Osteocyte (in vitro differentiated cells): Measurements from ENCODE around the gene KCNN3. TPM values are rescaled to one million over a fixed set of nuclear protein-coding genes. Genes with fewer than 3 reads are reported as not detected.

Experiments
- DNase-seq: peaks from one replicate; pipeline ENCODE4 v3.0.0; 2021; ENCODE audit warnings: mixed read lengths; ENCODE audit not compliant: unreplicated experiment; ENCODE audit errors: extremely low spot score
- H3K27ac Mint-ChIP-seq: one replicate; pipeline ENCODE4 v1.8.0; 2021; ENCODE audit warnings: mild to moderate bottlenecking, mixed read lengths; ENCODE audit not compliant: unreplicated experiment
- H3K27me3 Mint-ChIP-seq: one replicate; pipeline ENCODE4 v1.8.0; 2021; ENCODE audit warnings: mixed read lengths; ENCODE audit not compliant: unreplicated experiment
- H3K36me3 Mint-ChIP-seq: one replicate; pipeline ENCODE4 v1.8.0; 2021; ENCODE audit warnings: mixed read lengths; ENCODE audit not compliant: unreplicated experiment
- H3K4me1 Mint-ChIP-seq: one replicate; pipeline ENCODE4 v1.8.0; 2021; ENCODE audit warnings: mixed read lengths; ENCODE audit not compliant: unreplicated experiment
- H3K4me3 Mint-ChIP-seq: one replicate; pipeline ENCODE4 v1.8.0; 2021; ENCODE audit warnings: mild to moderate bottlenecking, moderate library complexity, mixed read lengths; ENCODE audit not compliant: unreplicated experiment
- H3K9me3 Mint-ChIP-seq: one replicate; pipeline ENCODE4 v1.8.0; 2021; ENCODE audit warnings: mixed read lengths; ENCODE audit not compliant: unreplicated experiment
- total RNA-seq: library from RNA; stranded (reverse); gene quantifications from 2 replicates; pipeline ENCODE4 v1.2.1, GENCODE V29; 2021
- TF ChIP-seq, protein P1 (sequence below): fragments of 200-600 bp; sonication (generic); IDR thresholded peaks from 2 replicates; pipeline ENCODE4 v1.5.0; 2021; ENCODE audit warnings: antibody characterized with exemption, mild to moderate bottlenecking, moderate library complexity

KCNN3 gene
- total RNA-seq, 1 donor from 2014 or later: 0.16 TPM

DNA sequence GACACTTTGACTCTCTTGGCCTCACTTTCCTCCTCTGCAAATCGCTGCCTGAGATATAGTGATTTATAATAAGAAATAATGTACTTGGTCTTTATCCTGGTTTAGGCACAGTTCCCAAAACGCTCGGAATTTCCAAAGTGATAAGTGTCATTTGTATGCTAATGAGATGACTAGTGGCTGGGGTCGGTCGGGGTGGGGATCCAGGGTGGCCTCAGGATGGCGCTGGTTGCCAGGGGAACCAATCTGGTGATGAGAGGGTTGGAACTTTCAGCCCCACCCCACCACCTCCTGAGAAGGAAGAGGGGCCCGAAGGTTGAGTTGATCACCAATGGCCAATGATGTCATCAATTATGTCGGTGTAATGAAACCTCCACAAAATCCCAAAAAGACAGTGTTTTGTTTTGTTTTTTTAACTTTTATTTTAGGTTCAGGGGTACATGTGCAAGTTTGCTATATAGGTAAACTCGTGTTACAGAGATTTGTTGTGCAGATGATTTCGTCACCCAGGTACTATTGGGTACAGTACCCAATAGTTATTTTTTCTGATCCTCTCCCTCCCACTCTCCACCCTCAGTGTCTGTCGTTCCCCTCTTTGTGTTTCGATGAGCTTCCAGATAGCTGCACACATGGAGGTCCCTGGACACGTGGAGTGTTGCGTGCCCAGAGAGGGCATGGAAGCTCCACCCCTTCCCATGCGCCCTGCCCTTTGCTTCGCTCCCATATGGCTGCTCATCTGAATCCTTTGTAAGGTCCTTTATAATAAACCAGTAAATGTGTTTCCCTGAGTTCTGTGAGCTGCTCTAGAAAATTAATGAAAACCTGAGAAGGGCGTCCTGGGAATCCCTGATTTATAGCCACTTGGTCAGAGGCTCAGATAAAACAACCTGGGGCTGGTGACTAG lies 97.2 kb downstream of the KCNN3 start:
- Mint-ChIP-seq H3K27me3 (peaks cover 26% of the 10 kb centered on the region), H3K4me3 (no peak overlapping the region)

GRCh38 chr1:154772056-154772455 lies 98.0 kb downstream of the KCNN3 start:
- no peak overlapping the region for H3K4me3 Mint-ChIP-seq
- H3K27ac Mint-ChIP-seq: no peak overlapping the region
- no peak for DNase-seq
- H3K4me1 Mint-ChIP-seq: peaks cover 13% of the 10 kb centered on the region
- peaks cover 26% of the 10 kb centered on the region for H3K27me3 Mint-ChIP-seq
- no peaks in the 10 kb centered on the region for H3K36me3 Mint-ChIP-seq
- H3K9me3 Mint-ChIP-seq: no peaks in the 10 kb centered on the region
- TF ChIP-seq, protein P1, sequence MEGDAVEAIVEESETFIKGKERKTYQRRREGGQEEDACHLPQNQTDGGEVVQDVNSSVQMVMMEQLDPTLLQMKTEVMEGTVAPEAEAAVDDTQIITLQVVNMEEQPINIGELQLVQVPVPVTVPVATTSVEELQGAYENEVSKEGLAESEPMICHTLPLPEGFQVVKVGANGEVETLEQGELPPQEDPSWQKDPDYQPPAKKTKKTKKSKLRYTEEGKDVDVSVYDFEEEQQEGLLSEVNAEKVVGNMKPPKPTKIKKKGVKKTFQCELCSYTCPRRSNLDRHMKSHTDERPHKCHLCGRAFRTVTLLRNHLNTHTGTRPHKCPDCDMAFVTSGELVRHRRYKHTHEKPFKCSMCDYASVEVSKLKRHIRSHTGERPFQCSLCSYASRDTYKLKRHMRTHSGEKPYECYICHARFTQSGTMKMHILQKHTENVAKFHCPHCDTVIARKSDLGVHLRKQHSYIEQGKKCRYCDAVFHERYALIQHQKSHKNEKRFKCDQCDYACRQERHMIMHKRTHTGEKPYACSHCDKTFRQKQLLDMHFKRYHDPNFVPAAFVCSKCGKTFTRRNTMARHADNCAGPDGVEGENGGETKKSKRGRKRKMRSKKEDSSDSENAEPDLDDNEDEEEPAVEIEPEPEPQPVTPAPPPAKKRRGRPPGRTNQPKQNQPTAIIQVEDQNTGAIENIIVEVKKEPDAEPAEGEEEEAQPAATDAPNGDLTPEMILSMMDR: no peak

More for the DNA sequence above, 97.2 kb downstream of the KCNN3 start:
- H3K27ac Mint-ChIP-seq: no peak overlapping the region
- no peaks in the 10 kb centered on the region for H3K36me3 Mint-ChIP-seq
- no peaks in the 10 kb centered on the region for H3K9me3 Mint-ChIP-seq
- TF ChIP-seq, protein P1: no peak
- peaks cover 5% of the 10 kb centered on the region for H3K4me1 Mint-ChIP-seq
- DNase-seq: no peak

DNA sequence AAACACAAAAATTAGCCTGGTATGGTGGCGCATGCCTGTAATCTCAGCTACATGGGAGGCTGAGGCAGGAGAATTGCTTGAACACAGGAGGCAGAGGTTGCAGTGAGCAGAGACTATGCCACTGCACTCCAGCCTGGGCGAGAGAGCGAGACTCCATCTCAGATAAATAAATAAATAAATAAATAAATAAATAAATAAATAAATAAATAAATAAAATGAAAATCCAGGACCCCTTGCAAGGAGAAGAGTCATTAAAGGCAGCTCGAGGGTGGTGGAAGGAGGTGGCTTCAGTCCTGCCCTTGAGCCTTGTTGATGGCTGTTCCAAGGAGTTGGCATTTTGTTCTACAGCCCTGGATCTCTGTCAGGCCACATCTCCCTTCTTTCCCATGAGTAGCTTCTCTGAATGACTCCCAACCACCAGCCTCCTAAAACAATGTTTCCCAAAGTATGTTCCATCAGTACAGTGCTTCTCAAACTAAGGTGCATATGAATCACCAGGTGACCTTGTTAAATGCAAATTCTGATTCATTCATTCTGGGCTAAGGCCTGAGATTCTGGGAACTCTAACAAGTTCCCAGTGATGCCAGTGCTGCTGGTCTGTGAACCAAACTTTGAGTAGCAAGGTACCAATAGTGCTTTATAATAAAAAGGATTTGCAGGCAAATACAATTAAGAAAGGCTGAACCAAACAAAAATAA lies 99.0 kb downstream of the KCNN3 start:
- Mint-ChIP-seq H3K27me3 (peaks cover 24% of the 10 kb centered on the region), H3K4me1 (peaks cover 13% of the 10 kb centered on the region), H3K9me3 (no peaks in the 10 kb centered on the region), H3K4me3 (no peak overlapping the region), H3K27ac (no peak overlapping the region), H3K36me3 (no peaks in the 10 kb centered on the region)
- TF ChIP-seq, protein P1: no peak
- DNase-seq: no peak

DNA sequence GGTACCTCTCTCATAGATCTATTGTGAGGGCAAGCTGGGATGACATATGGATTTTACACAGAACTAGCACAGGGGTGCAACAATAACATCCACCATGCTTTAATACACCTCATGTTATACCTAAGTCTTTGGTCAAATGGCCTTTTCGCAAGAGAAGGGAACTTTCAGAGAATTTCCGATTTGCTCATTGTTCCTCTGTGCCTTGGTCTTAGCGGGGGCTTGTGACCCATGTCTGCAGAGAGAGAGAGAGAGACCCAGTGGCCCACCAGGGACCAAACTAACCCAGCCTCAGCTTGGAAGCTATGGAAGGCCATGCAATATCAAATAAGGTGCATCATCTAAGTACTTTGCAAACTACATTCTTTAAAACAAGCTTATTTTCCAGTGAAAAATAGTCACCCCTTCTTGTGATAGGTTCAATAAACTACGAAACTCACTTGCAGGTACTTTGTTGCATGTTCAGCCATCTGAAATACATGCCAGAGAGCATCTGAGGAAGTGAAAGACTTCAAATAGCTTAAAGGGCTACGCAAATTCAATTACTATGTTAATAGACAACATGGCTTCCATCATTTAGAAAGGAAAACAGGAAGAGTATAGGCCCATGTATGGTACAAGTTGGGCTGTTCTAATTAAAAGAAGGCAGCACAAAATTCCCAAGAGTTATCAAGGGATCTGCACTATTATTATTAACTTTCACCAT lies 100.7 kb downstream of the KCNN3 start:
- TF ChIP-seq, protein P1: no peak
- H3K36me3 Mint-ChIP-seq: no peaks in the 10 kb centered on the region
- H3K4me3 Mint-ChIP-seq: no peak overlapping the region
- peaks cover 38% of the 10 kb centered on the region for H3K27me3 Mint-ChIP-seq
- H3K4me1 Mint-ChIP-seq: peaks cover 13% of the 10 kb centered on the region
- H3K9me3 Mint-ChIP-seq: no peaks in the 10 kb centered on the region
- no peak for DNase-seq
- H3K27ac Mint-ChIP-seq: no peak overlapping the region
